GM18505 (cell line): Measurements from ENCODE around the gene PKDCC.
"Not testable (repeated sequence)": the region's sequence is repeated elsewhere in the genome, so short reads cannot be mapped to it uniquely, and the experiment has no call there.

Experiments used
- ATAC-seq: cut with Tn5 transposase; IDR thresholded peaks from one replicate; pipeline ENCODE4 v1.9.1; 2021; ENCODE audit not compliant: unreplicated experiment
- POLR2A ChIP-seq: IDR thresholded peaks from 4 replicates; pipeline ENCODE4 v1.6.1; 2011; ENCODE audit warnings: borderline replicate concordance; ENCODE audit not compliant: insufficient read depth, insufficient read length; ENCODE audit errors: extremely low read depth

PKDCC gene

GRCh38 chr2:42073739-42074503 is 26.1 kb downstream of the PKDCC start:
- TF ChIP-seq POLR2A, result no peak
- ATAC-seq, result no peak

- TF ChIP-seq POLR2A, result no peak
Measured at GRCh38 chr2:42074661-42075060, 26.8 kb downstream of the PKDCC start.

GRCh38 chr2:42076357-42077225 is 28.8 kb downstream of the PKDCC start:
- TF ChIP-seq POLR2A, result no peak
- ATAC-seq, result no peak

More at GRCh38 chr2:42074661-42075060, 26.8 kb downstream of the PKDCC start:
- ATAC-seq, result no peak

- no peak for ATAC-seq
- TF ChIP-seq POLR2A, result no peak
Measured at GRCh38 chr2:42077343-42077742, 29.5 kb downstream of the PKDCC start.

- no peak for ATAC-seq
- TF ChIP-seq POLR2A, result no peak
Measured at GRCh38 chr2:42079737-42080287, 32.0 kb downstream of the PKDCC start.

GRCh38 chr2:42081151-42081550 is 33.3 kb downstream of the PKDCC start:
- not testable (repeated sequence) for ATAC-seq

- no peak for TF ChIP-seq POLR2A
- ATAC-seq, result no peak
Measured at GRCh38 chr2:42082016-42082415, 34.2 kb downstream of the PKDCC start.

GRCh38 chr2:42084231-42084671 is 36.4 kb downstream of the PKDCC start:
- ATAC-seq, result no peak
- TF ChIP-seq POLR2A, result no peak

GRCh38 chr2:42085070-42085469 is 37.2 kb downstream of the PKDCC start:
- ATAC-seq, result not testable (repeated sequence)

- no peak for ATAC-seq
- TF ChIP-seq POLR2A, result no peak
Measured at GRCh38 chr2:42085706-42086487, 38.1 kb downstream of the PKDCC start.

- no peak for TF ChIP-seq POLR2A
- no peak for ATAC-seq
Measured at GRCh38 chr2:42086500-42086953, 38.7 kb downstream of the PKDCC start.

GRCh38 chr2:42087137-42087856 is 39.5 kb downstream of the PKDCC start:
- no peak for ATAC-seq
- no peak for TF ChIP-seq POLR2A
